GM19099 (cell line): ENCODE results near the gene ITGAV.

Experiments used
- POLR2A ChIP-seq: IDR thresholded peaks from 3 replicates; pipeline ENCODE4 v1.6.1; 2011; ENCODE audit warnings: low read depth; ENCODE audit not compliant: insufficient read length; ENCODE audit errors: extremely low read depth

Gene ITGAV

DNA sequence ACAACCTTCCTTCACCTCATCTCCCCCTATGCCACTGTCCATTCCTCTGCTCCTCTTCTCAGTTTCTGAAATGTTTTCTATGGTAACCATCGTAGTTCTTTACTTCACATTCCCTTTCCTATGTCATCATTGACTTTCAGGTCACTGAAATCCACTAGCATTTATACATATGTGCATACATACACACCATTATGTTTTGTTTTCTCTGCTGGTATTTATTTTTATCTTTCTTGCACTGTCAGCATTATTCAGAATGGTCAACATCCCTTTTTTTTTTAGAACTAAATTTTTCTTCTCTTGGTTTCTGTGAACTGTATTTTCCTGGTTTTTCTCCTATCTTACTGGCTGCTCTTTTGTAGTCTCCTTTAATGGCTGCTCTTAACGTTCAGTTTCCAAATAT, 33.2 kb downstream of the ITGAV start:
- TF ChIP-seq POLR2A, result no peak

DNA sequence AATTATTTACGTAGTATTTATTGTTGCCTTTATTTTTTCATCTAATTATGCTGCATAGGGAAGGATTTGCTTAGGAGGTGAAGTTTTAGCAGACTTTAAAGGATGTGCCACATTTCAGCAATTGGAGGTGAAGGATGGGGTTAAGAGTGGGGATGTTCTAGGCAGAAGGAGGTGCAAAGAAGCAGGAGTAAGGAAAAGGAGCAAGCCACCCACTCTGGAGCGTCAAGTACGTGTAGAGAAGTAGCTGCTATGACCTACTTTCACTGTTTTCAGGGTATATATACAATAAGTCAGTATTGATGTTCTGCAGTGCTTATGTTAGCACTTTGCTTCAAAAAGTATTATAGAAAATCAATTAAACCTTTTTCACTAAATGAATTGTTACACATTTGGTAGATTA, 34.4 kb downstream of the ITGAV start:
- no peak for TF ChIP-seq POLR2A

DNA sequence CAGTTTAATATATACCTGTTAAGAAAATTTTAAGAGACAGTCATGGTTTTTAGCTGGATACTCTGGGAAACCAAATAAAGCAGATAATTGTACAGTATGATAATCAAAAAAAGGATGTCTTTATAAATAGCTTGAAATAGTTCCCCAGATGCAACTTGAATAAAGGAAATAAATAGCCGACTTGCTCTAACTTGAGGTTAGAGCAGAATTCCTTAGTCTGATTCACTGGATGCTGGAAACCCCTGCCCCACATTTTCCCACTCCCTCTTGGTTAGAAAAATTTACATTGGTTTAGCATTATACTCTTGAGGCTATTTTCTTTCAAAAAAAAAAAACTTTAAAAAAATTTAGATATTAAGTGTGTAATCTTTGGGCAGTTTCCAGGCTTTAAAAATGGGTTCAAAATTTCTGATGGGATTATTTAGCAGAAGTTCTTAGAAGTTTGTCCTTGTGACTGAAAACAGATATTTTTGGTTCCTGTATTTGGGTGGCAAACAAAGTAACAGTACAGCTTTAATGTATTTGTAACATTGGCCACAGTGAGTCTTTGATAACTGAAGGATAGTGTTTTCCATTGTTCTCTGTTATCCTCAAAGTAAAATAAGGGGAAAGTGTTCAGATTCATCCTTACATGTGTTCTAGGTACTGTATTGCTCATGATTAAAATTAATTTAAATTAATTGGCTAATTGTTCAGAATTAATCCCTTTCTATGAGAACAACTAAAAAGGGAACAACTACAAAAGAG, 39.6 kb downstream of the ITGAV start:
- no peak for TF ChIP-seq POLR2A

DNA sequence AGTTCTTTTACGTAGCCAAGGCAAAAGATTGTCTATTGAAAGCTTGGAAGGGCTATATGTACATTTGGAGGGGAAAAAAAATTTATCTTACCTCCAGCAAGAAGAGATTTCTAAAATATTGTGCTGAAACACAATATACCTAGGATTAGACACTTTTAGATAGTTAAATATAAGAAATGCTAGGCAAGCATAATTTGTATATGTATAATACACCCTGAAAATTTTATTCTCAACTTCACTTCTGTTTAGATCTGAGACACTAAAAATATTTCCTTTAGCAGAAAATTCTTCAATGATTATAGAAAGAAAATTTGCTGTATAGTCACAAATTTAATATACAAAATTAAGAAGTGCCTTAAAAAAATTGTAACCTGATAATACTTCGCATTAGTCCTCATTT, 42.6 kb downstream of the ITGAV start:
- TF ChIP-seq POLR2A, result no peak

DNA sequence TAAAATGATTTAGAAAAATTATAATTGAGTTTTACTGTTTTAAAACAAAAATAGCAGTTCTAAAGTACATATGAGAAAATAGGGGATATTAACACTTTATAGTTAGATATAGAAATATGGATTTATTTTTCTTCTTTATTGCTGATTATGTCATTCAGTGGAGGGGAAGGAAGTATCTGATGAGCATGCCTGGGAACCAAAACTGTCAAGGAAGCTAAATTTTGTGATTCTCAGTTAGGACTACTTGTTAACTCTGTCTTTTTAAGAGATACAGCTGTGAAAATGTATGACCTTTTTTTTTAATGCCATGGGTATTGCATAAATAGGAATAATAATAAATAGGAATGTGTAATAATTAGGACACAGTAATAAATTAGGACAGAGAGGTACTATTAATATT, 44.8 kb downstream of the ITGAV start:
- TF ChIP-seq POLR2A, result no peak

DNA sequence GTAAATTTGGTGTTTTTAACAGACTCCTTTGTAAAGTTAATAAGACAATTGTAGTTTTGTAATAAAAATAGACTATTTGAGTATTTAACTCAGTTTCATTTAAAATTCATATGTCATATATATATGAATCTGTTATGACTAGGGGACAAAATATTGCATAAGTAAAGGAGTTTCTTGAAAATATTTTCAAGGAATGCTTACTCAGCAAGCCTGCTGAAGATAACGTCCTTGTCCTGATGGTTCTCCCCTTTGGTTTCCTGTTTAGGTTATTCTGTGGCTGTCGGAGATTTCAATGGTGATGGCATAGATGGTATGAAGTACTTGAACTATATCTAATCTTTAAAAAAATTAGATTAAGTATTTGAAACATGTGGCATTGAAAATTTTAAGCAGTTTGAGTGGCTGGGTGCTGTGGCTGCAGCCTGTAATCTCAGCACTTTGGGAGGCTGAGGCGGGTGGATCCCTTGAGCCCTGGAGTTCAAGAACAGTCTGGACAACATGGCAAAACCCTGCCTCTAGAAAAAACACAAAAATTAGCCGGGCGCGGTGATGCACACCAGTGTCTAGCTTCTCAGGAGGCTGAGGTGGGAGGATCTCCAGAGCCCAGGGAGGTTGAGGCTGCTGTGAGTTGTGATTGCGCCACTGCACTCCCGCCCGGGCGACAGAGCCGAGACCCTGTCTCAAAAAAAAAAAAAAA, 47.1 kb downstream of the ITGAV start:
- TF ChIP-seq POLR2A, result no peak

DNA sequence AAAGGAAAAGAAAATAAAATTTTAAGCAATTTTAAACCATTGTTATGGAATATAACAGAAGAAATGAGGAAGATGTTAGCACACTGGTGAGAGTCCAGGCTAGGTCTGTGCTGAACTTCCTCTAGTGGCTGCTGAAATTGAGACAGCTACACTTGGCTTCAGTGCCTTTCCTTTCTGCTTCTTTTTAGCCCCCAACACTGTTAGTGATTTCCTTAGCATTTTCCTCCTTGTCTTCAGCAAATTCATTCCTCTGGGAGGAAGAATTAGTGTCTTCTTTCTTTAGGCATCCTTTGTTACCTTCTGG, 47.6 kb downstream of the ITGAV start:
- TF ChIP-seq POLR2A, result no peak

DNA sequence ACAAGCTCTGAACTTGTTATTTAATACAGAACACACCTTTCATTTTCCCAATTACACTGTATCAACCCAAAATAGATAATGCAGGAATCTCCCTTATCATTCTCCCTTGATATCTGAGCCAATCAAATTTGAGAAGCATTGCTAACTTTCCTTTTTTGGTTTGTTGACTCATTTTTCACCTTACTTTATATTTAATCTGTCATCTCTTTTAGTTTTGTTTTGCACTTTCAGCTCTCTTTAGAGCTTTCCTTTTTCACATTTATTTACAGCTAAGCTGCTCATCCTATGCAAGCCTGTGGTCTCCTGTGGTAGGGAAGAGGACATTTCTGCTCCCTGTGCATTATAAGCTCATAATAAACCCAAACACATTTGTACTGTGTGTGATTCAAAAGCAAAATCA, 50.1 kb downstream of the ITGAV start:
- no peak for TF ChIP-seq POLR2A

DNA sequence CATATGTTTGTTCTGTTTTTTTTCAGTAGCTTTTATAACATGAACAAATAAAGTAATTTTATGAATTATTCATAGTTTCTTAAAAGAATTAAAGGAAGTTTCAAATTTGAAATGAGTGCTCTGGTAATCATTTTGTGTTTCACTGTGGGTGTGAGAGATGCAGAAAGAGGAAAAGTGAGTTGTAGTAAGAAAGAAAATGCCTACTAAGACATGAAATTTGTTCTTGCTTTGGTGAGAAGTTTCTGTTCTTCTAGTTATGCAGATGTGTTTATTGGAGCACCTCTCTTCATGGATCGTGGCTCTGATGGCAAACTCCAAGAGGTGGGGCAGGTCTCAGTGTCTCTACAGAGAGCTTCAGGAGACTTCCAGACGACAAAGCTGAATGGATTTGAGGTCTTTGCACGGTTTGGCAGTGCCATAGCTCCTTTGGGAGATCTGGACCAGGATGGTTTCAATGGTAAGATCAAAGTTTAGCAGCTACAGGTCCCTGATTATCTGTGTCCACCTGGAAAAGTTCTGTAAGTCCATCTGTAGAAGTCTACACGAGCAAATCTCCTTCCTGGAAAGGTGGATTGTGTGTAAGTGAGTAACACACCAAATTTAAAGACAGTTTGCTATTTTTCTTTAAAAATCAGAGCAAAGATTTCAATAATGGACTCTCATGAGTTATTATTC, 51.4 kb downstream of the ITGAV start:
- no peak for TF ChIP-seq POLR2A

DNA sequence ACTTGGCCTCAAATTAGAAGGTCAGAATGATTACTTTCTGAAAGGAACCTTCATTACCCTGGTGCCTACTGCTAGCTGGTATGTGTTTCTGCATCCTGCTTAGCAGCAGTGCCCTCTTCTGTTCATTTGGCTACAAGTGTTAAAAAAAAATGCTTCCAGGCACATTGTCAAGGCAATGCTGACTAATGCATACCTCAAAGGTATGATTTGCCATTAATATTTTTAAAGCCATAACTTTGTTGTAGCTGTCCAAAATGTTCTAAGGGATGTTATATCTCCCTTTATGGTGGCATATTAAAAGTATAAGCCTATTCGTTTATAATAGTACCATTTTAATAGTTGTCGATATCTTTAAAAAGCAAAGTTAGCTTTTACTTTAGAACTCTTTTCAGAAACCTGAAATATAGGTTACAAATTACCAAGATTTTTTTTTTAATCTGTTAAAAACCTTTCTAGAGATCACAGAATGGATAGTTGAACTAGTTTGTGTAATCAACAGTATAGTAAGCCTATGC, 52.0 kb downstream of the ITGAV start:
- TF ChIP-seq POLR2A, result no peak

DNA sequence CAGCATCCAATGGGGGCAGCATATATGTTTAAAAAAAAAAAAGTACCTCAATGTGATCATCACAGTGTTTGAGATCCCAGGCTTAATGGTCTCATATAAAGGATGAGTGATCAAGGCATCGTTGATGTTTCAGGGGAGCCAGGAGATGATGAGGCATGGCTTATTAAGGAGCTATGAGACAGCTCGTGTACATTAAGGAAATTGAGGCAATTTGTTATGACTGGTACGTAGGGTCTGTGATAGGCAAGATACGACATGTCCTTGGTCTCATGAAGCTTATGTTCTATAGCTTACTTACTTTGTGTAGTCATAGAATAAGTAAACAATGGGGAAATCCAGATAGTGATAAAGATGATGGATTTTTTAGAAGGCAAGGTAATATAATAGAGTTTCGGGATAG, 54.9 kb downstream of the ITGAV start:
- TF ChIP-seq POLR2A, result no peak

DNA sequence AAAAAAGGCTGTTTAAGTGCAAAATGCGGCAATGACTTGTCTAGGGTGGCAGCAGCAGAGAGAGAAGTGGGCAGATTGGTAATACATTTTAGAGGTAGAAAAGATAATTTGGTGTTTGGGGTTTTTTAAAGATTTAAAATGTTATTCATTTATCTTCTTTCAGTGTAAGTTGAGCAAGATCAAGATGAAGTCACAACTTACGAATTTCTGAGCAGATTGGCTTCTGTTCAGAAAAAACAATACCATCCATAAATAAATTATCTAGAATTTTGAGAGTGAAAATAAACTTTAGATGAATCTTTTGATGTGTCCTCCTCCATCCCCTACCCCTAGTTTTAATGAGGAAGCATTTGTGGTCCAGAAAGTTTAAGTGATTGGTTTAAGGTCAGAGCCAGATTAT, 56.1 kb downstream of the ITGAV start:
- TF ChIP-seq POLR2A, result no peak

DNA sequence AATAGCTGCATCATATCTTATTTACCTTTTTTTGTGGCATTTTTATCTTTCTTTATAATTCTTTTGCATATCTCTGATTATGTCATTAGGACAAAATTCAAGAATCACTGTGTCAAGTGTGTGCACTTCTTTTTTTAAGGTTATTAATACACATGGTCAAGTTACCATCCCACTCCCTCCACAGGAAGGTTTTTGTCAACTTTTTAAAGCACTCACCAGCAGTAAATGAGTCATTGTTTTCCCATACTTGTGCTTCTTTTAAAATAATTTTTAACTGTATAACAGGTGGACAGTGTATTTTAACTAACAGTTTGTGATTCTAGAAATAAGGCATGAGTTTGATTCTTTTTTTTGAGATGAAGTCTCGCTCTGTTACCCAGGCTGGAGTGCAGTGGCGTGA, 58.3 kb downstream of the ITGAV start:
- no peak for TF ChIP-seq POLR2A

DNA sequence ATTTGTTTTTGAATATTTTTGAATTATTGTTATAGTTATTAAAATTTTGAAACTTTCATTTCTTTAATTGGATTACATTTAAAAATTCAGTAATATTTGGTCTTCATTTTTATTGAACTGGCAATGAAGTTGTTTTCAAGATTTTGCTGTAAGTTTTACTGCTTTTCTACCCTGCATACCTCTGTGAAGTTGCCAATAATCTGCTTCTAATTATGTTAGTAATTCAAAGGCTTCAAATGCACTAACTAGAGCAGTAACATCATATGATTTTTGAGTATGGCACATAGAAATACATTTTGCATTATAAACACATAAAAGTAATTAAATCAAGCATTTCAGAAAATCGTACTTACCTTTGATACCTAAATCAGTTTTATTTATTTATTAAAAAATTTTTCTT, 63.7 kb downstream of the ITGAV start:
- no peak for TF ChIP-seq POLR2A

DNA sequence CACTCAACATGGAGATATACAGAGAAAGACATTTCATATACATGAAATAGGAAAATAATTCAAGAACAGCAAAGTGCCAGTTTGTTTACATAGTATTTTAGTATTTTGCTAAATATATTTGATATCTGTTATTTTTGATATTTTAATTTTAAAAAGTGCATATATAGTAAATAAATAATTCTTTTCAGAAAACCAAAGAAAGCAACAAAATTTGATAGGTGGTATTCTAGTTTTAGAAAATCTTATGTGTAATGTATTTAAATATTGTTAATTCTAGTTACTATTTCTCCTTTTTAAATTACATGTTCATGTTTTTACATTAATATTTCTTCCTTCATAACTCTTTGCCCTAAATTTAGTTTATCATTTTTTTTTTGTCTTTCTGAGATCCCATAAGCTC, 69.5 kb downstream of the ITGAV start:
- no peak for TF ChIP-seq POLR2A
